Measurements from ENCODE around the gene SMAD6.

Gene SMAD6

GRCh38 chr15:66721020-66721419 is 19.0 kb downstream of the SMAD6 start:
- no peak for DNase-seq (ENCODE audit: low read depth)

- DNase-seq (ENCODE audit: low read depth) = no peak
Measured at GRCh38 chr15:66721501-66721937, 19.5 kb downstream of the SMAD6 start.

- no peak for DNase-seq (ENCODE audit: low read depth)
Measured at GRCh38 chr15:66721954-66722353, 19.9 kb downstream of the SMAD6 start.

GRCh38 chr15:66722757-66723540 is 20.9 kb downstream of the SMAD6 start:
- no peak for DNase-seq (ENCODE audit: low read depth)

- DNase-seq (ENCODE audit: low read depth) = no peak
Measured at GRCh38 chr15:66723826-66724731, 22.0 kb downstream of the SMAD6 start.

- DNase-seq (ENCODE audit: low read depth) = no peak
Measured at GRCh38 chr15:66724732-66725463, 22.9 kb downstream of the SMAD6 start.

GRCh38 chr15:66725464-66725785 is 23.4 kb downstream of the SMAD6 start:
- DNase-seq (ENCODE audit: low read depth) = no peak

GRCh38 chr15:66726386-66726785 is 24.4 kb downstream of the SMAD6 start:
- DNase-seq (ENCODE audit: low read depth) = no peak

- no peak for DNase-seq (ENCODE audit: low read depth)
Measured at GRCh38 chr15:66729331-66729951, 27.4 kb downstream of the SMAD6 start.

- DNase-seq (ENCODE audit: low read depth) = no peak
Measured at GRCh38 chr15:66730168-66731021, 28.4 kb downstream of the SMAD6 start.

- DNase-seq (ENCODE audit: low read depth) = no peak
Measured at GRCh38 chr15:66733976-66734375, 31.9 kb downstream of the SMAD6 start.

- DNase-seq (ENCODE audit: low read depth) = no peak
Measured at GRCh38 chr15:66734961-66735908, 33.2 kb downstream of the SMAD6 start.

- DNase-seq (ENCODE audit: low read depth) = no peak
Measured at GRCh38 chr15:66735909-66736305, 33.9 kb downstream of the SMAD6 start.

- DNase-seq (ENCODE audit: low read depth) = no peak
Measured at GRCh38 chr15:66737243-66738010, 35.4 kb downstream of the SMAD6 start.

- no peak for DNase-seq (ENCODE audit: low read depth)
Measured at GRCh38 chr15:66738116-66738515, 36.1 kb downstream of the SMAD6 start.

- no peak for DNase-seq (ENCODE audit: low read depth)
Measured at GRCh38 chr15:66738595-66738994, 36.6 kb downstream of the SMAD6 start.

- no peak for DNase-seq (ENCODE audit: low read depth)
Measured at GRCh38 chr15:66739287-66739686, 37.3 kb downstream of the SMAD6 start.

GRCh38 chr15:66740802-66741201 is 38.8 kb downstream of the SMAD6 start:
- no peak for DNase-seq (ENCODE audit: low read depth)

- no peak for DNase-seq (ENCODE audit: low read depth)
Measured at GRCh38 chr15:66741646-66742045, 39.6 kb downstream of the SMAD6 start.
